HG03575 (cell line): ENCODE results near the gene MTUS2.

Experiments
- ATAC-seq: cut with Tn5 transposase; IDR thresholded peaks from one replicate; pipeline ENCODE4 v1.9.1; 2021; ENCODE audit not compliant: unreplicated experiment, insufficient number of reproducible peaks, low FRiP score; ENCODE audit errors: extremely low read depth

Gene MTUS2

DNA sequence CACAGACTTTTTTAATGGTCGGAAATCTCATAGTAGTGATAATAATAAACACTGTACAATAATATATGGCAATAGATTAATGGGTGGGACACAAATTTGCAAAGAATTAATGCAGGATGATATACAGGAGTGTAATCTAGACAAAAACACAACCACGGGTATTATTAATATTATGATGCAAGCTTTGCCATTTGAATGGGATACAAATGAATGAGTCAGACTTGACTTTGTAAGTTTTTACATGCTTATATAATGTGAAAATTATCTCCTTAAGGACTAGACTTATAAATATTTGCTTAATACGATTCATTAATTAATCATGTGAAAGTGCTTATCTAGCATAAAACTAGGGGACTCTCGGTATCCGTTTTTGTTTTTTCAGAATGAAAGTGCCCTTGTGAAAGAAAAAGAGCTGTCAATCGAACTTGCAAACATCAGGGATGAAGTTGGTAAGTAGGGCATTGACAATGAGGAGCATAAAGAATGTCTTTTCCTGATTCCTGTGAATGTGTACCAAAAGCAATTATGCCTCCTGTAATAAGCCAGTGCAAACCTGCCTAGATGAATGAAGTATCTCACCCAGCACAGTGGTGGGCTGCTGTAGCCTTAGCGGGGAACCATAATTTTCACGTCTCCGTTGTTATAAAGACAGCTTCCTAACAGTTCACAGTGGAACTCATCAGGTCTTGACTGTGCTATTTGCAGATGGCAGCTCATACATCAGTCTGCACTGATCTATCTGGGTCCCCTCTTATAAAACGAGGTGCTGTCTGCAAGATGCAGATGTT is 619.7 kb downstream of the MTUS2 start:
- no peak for ATAC-seq

DNA sequence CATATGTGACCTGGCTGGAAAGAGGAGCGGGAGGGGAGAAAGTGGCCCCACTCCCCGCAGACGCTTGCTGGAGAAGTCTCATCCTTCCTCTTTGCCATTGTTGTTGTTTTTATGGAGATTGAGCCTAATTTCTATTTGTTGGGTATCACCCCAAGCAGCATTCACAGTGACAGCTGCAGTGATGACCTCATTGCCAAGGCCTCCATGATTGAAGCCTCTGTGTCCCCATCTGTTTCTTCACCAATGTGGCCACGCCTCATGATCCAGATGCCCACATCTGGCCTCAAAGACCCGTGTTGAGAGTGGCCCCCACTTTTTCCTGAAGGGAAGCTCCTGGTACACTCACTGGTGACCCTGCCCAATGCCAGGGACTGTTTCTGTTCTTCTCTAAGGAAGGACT is 621.2 kb downstream of the MTUS2 start:
- ATAC-seq, result no peak

DNA sequence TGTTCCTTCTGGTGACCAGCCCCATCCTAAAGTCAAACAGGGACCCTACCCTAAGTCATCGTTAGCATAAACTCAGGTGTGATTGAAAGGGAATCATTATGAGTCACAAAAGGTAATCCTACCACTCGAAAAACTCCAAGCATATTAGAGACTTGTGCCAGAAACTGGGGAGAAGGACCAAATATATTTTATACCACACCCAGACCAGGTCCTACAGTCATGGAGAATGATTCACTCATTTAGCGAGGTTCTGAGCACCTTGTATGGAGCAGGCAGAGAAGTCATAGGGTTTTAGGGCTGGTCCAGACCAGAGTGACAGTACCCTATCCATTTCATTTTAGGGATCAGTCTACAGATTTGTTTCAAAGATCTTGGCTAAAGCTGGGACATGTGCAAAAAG is 625.9 kb downstream of the MTUS2 start:
- ATAC-seq, result no peak

DNA sequence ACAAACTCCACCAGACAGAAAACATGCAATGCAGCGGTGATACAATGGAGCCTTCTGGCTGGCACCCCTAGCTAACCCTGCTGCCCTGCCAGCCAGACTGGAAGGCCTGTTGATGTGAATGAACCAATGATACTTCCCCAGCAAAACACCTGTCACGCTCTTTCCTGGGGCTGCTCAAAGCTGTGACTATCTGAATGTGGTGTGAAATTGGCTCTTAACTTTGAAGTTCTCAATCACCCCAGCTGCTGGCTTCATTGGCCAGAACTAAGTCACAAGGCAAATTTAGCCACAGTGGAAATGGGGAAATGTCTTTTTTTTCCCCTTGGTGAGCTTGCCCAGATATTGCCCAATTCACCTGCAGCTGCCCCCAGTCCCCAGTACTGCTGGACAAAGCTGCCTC is 628.0 kb downstream of the MTUS2 start:
- ATAC-seq, result no peak

DNA sequence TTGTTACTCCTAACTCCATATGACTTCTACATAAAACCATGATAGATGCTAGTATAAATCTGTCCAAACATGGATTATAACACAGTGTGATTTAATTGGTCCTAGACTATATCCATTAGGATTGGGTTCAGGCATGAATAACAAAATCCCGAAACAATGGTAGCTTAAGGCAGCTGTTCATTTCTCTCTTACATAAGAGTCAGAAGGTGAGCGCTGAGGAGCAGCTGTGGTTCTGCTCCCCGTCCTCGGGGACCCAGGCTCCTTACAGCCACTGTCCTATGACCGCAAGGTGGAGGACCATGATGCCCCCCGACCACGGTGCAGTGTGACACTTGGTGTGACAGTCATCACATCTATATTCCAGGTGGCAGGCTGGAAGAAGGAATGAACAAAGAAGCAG is 629.6 kb downstream of the MTUS2 start:
- ATAC-seq, result no peak

DNA sequence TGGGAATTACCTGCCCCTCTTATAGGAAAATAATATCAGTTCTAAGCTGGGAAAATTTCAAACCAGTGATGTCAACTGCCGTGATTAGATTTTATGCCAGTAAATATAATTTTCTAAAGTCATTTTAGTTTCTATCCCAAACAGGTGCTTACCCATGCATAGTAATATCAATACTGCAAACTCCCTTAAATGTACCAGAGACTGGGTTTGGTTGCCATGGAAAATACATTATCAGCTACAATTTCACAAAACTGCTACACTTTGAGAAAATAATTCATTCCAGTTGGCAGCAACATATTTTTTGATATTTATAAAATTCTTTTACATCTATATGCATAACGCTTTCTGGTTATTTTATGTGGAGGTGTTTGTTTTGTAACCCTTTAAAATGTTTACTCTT is 631.8 kb downstream of the MTUS2 start:
- no peak for ATAC-seq

DNA sequence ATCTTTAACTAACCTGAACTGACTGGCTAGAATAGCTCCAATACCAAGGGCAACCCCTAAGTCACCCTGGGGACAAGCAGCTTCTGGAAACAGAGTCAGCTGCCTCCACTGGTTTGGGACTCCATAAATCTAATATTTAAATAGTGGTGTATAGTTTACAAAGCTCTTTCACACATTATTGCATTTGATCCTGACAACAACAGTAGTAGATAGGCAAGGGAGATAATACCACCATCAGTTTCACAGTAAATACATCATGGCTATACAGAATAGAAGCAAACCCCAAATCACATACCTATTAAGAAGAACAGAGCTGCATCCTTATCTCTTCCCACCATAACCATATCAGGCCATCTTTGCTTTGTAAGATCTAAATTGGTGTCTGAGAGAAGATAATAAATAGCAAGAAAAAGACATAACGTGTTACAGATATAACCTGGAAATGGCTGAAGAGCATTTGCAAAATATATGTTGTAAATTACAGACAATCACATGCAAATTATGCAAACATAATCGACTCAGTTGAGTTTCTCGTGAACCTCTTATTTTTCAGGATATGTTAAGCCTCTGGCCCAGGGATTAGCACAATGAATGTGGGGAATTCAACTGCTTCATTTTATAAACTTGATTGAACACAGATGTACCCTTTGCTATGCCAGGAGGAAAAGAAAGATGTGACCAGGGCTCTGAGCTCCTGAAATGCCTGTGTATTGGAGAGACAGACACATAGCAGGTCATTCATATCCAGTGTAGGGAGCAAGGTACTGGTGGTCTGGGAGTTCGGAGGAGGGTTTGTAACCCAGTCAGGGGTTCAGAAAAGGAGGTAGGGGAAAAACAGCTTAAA is 632.9 kb downstream of the MTUS2 start:
- ATAC-seq, result no peak

DNA sequence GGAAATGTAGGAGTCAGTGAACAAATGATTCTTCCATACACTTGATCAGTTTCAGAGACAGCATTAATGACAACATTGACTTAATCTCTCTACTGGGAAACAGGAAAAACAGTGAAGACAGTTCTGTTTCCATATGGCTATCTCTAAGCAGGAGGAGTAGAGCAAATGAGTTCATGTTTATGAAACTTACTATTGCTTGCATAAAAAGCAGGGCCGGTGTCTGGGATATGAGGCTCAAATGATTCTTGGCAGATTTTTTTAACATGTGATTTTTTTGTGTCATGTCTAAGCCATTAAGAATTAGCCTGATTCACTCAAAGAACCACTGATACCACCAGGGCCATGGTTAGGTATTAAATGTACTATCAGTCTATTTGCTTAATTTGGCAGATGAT is 633.5 kb downstream of the MTUS2 start:
- no peak for ATAC-seq

DNA sequence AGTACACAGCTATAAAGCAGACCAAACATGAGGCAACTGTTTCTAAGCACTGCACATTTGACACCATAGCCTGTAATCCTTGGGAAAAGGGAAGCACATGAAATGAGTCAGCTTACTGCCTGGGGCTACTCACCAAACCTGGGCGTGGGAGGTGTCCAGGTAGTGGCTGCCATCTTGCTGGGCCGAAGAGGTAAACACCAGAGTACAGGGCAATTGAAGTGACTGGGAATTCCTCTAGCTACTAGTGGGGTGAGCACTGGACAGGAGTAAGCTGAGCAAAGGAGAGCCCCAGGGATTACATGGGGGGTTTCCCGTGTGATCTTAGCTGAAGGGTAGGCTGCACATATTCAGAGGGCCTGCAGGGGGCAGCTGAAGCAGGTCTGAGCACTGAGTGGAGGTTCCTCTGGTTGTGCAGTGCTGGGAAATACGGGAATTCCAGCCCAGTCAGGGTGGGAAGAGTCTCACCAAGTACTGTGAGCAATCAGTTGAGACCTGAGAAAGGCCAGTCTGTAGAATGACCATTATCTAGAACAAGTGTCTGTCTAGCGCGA is 634.9 kb downstream of the MTUS2 start:
- no peak for ATAC-seq

DNA sequence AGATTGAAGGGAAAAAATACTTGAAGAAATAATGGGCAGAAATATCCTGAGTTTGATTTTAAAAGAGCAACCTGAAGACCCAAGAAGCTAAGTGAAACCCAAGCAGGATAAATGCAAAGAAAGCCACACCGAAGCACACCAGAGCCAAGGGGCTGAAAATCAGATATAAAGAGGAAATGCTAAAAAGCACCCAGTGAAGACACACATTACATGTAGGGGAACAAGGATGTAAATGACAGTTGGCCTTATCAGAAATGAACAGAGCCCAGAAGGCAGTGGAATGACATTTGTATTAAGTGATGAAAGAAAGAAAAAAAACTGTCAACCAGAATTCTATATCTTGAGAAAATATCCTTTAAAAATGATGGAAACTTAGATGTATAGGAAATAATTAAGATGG is 636.3 kb downstream of the MTUS2 start:
- ATAC-seq, result no peak

DNA sequence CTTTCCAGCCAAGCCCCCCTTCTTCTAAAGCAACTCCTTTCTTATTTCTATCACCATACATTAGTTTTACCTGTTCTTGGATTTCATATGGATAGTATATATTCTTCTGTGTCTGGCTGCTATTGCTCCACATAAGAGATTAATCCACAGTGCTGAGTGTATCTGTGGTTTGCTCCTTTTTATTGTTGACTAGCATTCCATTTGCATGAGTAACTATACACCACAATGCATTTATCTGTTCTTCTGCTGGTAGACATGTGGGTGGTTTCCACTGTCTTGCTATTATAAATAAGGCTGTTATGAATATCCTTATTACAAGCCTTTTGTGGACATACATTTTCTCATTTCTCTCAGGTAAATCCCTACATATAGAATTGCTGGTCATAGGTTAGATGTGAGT is 637.2 kb downstream of the MTUS2 start:
- no peak for ATAC-seq

DNA sequence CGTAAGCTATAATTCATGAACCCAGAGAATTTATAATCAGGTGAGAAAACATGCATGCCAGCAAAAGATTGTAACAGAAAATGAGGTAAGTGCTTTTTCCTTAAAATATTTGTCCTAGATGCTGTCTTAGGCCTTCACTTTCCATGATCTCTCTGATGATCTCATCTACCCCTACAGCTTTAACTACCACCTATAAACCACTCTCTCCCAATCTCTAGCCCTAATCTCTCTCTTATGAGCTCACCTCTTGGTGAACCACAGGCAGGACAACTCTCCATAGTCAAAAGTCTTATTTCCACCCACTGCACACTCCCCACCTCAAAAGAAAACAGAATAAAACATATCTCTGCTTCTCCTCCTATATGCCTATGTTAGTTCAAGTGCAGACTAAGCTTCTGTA is 638.3 kb downstream of the MTUS2 start:
- no peak for ATAC-seq

DNA sequence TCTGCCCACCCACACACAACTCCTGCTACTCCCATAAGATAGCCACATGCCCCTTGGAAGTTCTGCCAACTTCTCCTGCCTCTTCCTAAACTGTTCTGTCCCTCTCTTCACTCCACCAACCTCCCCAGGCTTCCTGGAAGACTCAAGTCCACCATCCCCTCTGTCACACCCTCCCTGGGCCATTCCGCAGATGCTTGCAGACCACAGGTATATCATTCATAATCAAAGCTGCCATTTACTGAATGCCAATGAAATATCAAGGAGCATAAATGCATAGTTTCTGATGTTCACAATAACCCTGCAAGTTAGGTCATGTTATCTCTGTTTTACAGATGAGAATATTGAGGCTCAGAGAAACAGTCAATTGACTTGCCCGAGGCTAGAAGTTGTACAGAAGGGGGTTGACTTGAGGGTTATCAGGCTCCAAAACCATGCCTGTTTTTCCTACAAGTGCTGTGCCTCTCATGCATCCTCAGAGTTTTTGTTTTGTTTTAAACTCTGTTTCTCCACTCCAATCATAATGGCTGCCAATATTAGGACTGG is 639.7 kb downstream of the MTUS2 start:
- ATAC-seq, result no peak

DNA sequence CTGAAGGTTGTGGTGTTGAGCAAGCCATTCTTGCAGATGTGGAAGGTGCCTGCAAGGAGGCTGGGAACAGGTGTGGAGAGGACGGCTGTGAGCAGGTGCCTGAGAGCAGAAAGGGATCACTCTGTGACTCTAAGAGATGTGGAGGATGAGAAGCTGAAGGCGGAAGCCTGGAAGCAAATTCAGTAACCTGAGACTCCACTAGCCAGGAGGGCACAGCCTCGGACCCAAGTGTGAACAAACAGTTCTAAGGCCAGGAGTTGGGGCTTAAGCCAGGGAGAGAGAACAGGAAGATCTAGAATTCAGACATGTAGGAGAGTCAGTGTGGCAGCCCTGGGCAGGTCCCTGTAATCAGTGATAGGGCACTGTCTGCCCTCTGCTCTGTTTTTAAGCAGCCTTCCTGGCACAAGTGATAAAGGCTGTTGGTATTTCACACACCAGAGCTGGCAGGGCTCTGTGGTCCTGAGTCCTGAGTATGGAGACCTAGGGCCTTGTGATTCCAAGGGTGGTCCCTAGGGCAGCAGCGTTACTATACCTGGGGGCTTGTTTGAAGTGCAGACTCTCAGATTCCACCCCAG is 644.1 kb downstream of the MTUS2 start:
- no peak for ATAC-seq

DNA sequence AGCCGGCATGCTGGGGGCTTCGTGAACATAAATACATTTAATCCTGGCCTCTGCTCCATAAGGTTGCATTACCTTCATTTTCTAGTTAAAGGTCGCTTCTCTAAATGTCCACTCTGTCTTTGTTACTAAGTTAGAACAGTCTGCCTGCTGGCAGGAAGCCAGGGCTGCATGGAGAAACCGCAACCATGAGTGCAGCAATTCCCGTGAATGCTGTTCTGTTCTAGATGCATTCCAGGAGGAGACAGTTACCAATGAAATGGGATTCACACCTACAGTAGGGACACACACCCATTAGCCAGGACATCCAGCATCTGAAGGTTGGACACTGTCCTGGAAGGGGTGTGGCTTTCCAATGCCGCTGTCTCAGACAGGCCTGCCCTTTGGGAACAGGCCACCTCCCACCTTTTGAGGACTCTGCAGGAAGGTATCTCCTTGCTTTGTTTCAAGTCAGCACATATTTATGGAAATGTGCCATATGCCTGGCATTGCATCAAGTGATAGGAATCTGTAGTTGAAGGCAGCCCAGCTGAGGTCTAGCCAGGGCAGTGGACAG is 645.7 kb downstream of the MTUS2 start:
- ATAC-seq, result no peak

DNA sequence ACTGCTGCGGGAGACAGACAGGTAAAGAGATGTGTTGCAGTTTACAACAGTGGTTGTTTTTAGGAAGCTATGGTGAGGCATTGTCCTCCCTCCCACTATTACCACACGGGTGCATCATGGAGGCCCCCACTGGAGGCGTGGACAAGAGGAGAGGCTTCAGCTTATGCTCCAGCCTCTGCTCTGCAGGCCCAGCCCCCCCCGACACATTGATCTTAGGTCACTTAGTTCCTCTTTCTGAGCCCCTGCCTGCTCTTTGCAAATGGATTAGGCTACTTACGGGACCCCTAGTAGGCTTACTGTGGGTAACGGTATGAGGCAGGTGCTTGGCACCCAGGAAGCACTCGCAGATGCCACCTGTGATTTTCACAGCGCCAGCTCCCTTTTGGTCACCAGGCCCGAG is 651.4 kb downstream of the MTUS2 start:
- ATAC-seq, result no peak

DNA sequence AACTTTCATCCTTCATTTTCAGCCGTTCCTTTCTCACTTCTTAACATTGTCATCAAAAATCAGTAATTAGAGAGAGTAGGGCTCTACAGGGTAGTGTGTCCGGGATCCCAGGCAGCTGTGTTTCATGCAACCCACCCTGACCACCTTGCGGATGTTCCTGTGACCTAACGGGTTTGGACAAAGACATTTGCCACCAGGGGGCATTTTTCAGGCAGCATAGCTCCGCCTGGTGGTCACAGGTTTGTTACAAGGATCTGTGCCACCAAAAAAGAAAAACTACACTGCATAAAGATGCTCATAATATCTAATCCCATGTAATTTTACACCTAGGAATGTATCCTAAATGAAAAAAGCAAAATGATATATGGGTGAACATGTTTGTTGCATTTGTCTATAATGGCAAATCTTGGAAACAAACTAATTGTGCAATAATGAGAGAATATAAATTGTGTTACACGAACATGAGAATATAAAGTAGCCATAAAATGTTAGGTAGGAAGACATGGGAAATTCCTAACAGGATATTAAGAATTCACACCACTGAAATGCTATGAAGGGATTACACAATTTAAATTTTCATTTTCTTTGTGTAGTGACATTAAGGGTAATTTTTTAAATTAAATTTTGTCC is 652.3 kb downstream of the MTUS2 start:
- ATAC-seq, result no peak

DNA sequence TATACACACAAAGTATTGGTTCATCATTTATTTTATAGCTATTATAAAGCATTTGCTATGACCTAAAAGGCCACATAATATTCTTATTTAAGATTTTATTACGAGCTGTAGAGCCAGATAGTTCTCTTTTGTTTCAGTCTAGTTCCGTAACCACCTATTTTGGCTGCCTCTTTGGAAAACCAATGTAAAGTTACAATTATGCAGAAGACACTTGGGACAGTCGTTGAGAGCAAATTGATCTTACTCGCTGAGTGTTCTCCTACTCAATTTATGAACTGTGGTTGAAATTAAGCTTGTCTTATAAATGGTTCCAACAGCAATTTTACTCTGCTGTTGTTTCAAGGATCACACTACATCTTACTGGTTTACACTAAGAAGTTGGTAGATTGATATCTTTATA is 653.0 kb downstream of the MTUS2 start:
- ATAC-seq, result no peak

DNA sequence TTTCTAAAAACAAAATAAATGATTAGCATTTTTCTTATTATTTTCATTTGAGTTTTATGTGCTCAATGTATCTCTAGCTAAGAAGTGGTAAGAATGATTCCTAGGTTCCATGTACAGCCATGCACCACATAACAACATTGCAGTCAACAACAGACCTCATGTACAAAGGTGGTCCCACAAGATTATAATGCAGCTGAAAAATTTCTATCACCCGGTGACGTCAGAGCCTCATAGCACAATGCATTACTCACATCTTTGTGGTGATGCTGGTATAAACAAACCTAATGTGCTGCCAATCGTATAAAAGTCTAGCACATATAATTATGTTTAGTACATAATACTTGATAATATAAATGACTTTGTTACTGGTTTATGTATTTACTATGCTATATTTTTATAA is 654.9 kb downstream of the MTUS2 start:
- ATAC-seq, result no peak
